ENCODE data around the gene ZDHHC21. TPM values are rescaled to one million over a fixed set of nuclear protein-coding genes. Genes with fewer than 3 reads are reported as not detected.

ZDHHC21 gene
- total and polyA plus RNA-seq, 2 of the 8 experiments (the other 6 are each of a cell fraction or from before 2014, with no cell fraction given) = 1.9 to 6.0 TPM

- Histone ChIP-seq H3K4ac (replicated peaks; ENCODE audit: insufficient read length, low read depth, low read length) (no peak overlapping the region), H3K23ac (ENCODE audit: insufficient read length) (no peak overlapping the region), H3K9me3 (ENCODE audit: insufficient read depth in 2 of 2, low read depth in 1 of 2, low read length in 1 of 2) (no peaks in the 10 kb centered on the region; a peak in 1 of 4 replicates), H2BK20ac (ENCODE audit: low read length) (no peak overlapping the region), H3K36me3 (ENCODE audit: control insufficient read depth in 2 of 4, insufficient read depth in 4 of 4, low read length in 3 of 4) (no peaks in the 10 kb centered on the region), H4K91ac (replicated peaks; ENCODE audit: insufficient read length, low read length) (no peak overlapping the region), H4K8ac (ENCODE audit: extremely low read depth, insufficient read depth, low read length) (no peak overlapping the region), H3K23me2 (ENCODE audit: low read depth, low read length) (no peaks in the 10 kb centered on the region), H3K18ac (ENCODE audit: extremely low read depth, low read length) (no peak overlapping the region), H3K79me2 (ENCODE audit: control insufficient read depth in 1 of 2, insufficient read depth in 2 of 2, low read length in 2 of 2) (no peaks in the 10 kb centered on the region), H2BK12ac (ENCODE audit: low read depth, low read length) (no peak overlapping the region), H2AK5ac (ENCODE audit: low read depth, low read length) (no peak overlapping the region), H2BK5ac (ENCODE audit: low read depth, low read length) (no peak overlapping the region), H3K4me1 (replicated peaks in 1 of 4; ENCODE audit: control insufficient read depth in 3 of 4, insufficient read depth in 4 of 4, low read length in 3 of 4) (no peaks in the 10 kb centered on the region), H3K27ac (ENCODE audit: low read depth, low read length) (no peak overlapping the region), H3K9ac (replicated peaks in 1 of 4; ENCODE audit: extremely low read depth in 1 of 4, low read depth in 3 of 4, low read length in 3 of 4) (no peak overlapping the region), H2BK120ac (replicated peaks; ENCODE audit: low read depth, low read length) (no peak overlapping the region), H3K56ac (replicated peaks; ENCODE audit: insufficient read length, low read depth, low read length) (no peak overlapping the region), H3K14ac (ENCODE audit: insufficient read length) (no peak overlapping the region), H2AFZ (ENCODE audit: low read length) (no peak overlapping the region), H4K5ac (ENCODE audit: insufficient read length, low read depth, low read length) (no peak overlapping the region), H3K79me1 (ENCODE audit: low read depth, low read length) (no peaks in the 10 kb centered on the region), H3K4me3 (ENCODE audit: extremely low read depth in 1 of 4, insufficient read depth in 2 of 4, low read depth in 3 of 4, low read length in 4 of 4) (no peak overlapping the region), H3K27me3 (replicated peaks in 1 of 4; ENCODE audit: control insufficient read depth in 3 of 4, extremely low read depth in 1 of 4, insufficient read depth in 3 of 4, low read length in 3 of 4) (no peaks in the 10 kb centered on the region), H2BK15ac (ENCODE audit: low read length) (no peak overlapping the region), H4K20me1 (replicated peaks in 1 of 2; ENCODE audit: control insufficient read depth in 1 of 2, insufficient read depth in 2 of 2, low read length in 2 of 2) (no peaks in the 10 kb centered on the region), H3K4me2 (ENCODE audit: insufficient read depth in 1 of 2, low read depth in 2 of 2, low read length in 2 of 2) (no peak overlapping the region)
- ChIA-PET CTCF (ENCODE audit: partially characterized antibody) (no interaction called here), POLR2A (ENCODE audit: partially characterized antibody) (no interaction called here)
- TF ChIP-seq MAX (IDR thresholded peaks at IDR 0.05) = no peak
- TF ChIP-seq CBX5 (IDR thresholded peaks at IDR 0.05; ENCODE audit: low read depth, low read length) = no peak
- TF ChIP-seq SP2 (IDR thresholded peaks at IDR 0.05; ENCODE audit: low read length) = no peak
- no peak for TF ChIP-seq E2F6 (IDR thresholded peaks at IDR 0.05)
- no peak for TF ChIP-seq PHF8 (conservative IDR thresholded peaks at IDR 0.05; ENCODE audit: low read depth, low read length)
- no peak for TF ChIP-seq RNF2 (IDR thresholded peaks at IDR 0.05; ENCODE audit: borderline replicate concordance, low read depth, low read length, missing control alignments, poor library complexity, severe bottlenecking)
- no peak for TF ChIP-seq ZNF274 (IDR thresholded peaks at IDR 0.05; ENCODE audit: borderline replicate concordance, extremely low read depth, low read length)
- no peak for TF ChIP-seq KDM1A (IDR thresholded peaks at IDR 0.05; ENCODE audit: borderline replicate concordance, low read length)
- FAIRE-seq (no peak), DNase-seq (ENCODE audit: low read depth in 1 of 2, low spot score in 2 of 2) (no peak)
- WGBS, 2 experiments (ENCODE audit: extremely low coverage in 1 of 2, insufficient coverage in 1 of 2, insufficient read length in 1 of 2, insufficient replicate concordance in 2 of 2, low coverage in 1 of 2, low lambda C conversion rate in 2 of 2, missing lambda C conversion rate in 1 of 2) = 89% methylated on average over 3 of the region's 3 CpGs; no CpG with 5 or more reads in 1 of the 2 experiments
Measured at GRCh38 chr9:14713187-14713767, 20.0 kb upstream of the ZDHHC21 start.
